GM18907 (cell line): ENCODE results near the gene RNF152.

Experiments
- ATAC-seq: cut with Tn5 transposase; IDR thresholded peaks from one replicate; pipeline ENCODE4 v1.9.1; 2021; ENCODE audit warnings: mild to moderate bottlenecking, moderate library complexity; ENCODE audit not compliant: unreplicated experiment

RNF152 gene

DNA sequence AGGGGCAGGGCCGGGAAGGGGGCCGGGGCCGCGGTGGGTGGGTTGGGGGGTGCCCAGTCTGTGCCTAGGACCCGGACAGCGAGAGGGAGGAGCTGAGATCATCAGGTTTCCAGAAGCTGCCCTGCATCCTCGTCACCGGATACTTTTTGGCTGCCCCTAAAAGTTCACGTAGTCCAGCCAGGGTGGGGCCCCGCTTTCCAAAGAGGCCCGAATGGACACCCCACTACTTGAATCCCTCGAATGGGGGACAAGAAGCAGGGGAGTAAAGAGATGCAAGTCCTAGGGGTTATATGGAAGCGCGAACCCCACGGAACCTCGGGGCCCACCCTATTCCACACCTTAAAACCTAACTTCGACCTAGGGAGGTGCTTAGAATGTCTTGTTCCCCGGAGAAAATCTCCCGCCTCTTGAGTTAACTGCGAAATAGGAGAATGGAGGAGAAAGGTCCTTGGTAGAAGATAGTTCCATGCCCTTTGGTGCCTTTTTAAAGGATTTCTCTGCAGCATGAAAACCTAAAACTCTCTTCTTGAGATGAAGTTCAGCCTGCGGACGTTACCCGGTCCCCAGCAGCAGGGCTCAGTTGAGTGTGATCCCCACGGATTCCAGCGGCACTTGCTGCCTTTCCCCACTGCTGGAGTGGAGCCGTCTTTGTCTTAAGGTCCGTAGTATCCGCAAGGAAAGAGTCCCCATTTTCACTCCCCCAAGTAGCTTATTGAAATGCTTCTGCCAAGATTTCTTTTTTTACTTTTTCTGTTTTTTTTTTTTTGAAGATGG, 2.1 kb upstream of the RNF152 start:
- ATAC-seq: no peak

DNA sequence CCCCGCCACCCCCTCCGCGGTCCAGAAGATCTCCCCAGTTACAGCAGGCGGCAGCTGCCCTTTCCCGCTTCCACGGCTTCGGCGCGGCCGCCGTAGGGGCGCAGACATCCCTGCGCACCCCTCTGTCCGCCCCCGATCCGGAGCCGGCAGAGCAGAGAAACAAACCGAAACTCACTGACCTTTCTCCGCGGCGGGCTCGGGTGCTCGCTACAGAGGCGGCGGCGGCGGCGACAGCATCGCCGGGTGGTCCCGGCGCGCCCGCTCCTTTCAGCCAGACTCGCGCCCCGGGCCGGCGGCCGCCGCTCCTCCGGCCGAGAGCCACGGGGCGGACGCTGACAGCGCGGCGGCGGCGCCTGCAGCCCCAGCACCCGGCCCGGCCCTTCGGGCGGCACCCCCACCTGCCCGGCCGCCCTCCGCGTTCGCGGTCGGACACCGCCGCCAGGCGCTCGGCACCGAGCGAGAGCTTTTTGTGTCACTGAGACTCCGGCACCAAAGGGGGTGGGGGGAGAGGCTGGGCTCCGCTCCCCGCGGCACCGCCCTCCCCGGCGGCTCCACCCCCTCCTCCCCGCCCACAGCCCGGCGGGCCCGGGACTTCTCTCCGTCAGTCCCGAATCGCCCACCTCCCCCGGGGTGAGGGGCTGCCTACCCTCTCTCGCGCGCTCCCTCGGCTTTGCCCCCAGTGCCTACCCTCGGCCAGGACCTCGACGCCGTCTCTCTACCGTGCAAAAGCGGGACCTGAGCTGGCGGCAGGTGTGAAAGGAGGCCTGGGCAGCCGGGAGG, 1.4 kb upstream of the RNF152 start:
- peak; percentile 84 for ATAC-seq

DNA sequence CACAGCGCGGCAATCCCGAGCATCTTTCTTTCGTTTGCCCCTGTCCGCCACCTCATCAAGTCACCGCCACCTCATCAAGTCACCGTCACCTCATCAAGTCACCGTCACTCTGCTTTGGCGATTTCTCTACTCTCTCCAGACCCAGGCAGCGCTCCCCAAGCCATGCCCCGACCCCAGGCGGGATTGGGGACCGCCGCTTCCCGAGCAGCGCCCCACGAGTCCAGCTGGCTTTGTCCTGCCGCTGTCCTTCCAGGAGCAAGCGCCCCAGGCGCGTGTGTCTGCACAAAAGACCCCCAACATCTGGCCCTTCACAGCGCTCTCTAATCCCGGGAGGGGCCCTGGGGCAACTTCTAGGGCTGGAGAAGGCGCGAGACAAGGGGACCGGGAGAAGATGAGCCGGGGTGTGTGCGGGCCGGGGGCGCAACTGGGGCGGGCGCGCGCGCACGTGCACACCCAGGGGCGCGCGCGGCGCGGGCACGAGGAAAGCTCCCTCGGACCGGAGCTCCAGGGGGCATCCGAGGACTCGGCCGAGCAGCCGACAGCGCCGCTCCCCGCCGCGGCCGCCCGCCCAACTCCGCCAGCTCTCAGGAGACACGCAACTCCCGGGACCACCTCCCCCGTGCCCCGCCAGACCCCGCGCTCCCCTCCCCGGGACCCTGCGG, 633 bp upstream of the RNF152 start:
- peak; percentile 40 for ATAC-seq

DNA sequence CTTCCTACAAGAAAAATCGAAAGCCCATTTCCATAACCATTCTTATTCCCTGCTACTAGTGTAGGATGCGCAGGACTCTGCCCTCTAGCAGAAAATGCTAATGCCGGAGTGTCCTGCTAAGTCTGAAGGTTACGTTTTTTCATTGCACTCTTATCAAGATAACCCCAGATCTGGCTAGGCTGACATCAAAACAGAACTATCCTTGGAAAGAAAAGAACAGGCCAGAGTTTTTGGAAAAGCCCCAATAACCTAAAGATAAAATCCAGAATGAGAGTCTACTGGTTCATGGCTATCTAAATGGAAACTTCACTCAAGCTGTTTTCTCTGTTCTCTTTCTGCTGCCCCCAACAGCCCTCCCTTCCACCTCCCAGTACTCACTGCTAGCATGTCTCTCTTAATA, 913 bp downstream of the RNF152 start:
- ATAC-seq: no peak

DNA sequence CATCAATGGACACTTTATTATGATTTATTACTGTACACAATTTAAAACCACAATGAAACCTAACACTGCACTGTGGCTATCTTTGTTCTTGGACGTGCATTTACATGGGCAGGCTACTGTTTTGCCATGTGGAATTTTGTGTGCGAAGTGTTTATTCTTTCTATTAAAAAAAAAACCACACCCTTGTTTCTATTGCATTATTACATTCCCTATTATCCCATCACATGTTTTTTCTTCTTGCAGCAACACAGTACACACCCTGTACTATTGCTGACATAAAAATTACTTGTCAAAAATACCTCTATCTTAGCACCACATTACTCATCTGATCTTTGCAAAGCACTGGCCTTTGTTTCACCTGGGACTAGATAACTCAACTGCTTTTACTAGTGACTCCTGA, 1.5 kb downstream of the RNF152 start:
- no peak for ATAC-seq

DNA sequence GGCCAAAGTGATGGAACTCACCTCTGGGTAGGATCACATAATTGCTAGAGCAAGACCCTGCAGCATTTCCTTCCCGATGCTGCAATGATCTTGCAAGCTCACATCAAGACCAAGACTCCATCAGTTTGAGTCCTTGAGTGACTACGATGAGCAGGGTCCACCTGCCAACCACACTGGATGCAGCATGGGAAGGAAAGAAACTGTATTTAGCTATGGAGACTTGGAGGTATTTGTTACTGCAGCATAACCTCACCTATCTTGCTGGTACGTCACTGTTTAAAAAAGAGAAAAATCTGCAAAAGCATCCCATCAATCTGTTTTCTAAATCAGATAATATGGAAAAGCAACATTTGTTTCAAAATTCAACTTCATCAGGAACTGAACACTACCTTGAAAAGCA, 2.5 kb downstream of the RNF152 start:
- no peak for ATAC-seq

DNA sequence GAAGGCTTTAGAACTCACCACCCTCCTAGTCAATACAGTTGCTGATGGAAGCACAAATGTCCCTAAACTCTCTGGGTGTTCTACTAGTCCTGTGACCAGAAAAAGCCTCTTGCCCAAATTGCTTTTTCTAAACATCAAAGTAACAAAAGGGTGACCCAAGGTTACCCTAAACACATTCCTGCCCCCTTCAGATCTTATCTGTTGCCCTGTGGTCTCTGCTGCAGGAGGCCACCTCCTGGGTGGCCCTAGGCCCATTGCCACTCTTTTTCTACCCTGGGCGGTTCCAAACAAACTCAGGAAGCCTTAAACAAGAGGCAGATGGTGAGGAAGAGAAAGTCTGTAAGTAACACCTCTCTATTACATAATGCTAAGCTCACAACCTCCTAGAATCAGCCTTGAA, 3.3 kb downstream of the RNF152 start:
- no peak for ATAC-seq

DNA sequence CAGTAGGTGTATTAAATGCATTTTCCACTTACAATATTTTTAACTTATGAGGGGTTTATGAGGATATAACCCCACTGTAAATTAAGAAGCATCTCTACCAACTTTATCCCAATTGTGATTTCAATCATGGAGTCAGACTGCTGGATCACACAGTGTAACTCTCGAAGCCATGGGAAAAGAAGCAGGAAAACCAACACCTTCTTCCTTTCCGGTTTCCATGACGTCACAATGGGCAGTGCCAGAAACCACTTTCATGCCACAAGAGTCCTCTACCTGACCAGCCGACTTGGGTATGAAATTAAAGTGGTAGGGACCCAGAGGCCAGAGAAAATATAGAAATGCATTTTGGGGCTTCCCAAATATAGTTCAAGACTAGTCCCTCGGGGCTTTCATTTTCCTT, 4.2 kb downstream of the RNF152 start:
- no peak for ATAC-seq

DNA sequence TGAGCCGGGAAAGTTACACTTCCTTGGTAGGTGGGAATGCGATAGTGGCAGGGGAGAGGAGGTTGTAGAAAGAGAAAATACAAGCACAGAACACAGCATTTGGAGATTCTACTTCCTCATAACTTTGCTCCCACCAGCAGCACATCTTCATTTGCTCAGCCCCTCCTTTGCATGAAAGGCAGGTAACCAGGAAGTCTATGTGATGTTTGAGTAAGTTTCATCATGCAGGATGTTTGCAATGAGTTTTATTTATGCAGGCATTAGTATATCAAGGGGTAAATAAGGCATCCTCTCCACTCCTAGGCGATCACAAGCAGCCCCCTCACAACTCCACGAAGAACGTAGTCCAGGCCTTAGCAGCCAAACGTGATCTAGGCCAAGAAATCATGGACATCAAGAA, 5.0 kb downstream of the RNF152 start:
- no peak for ATAC-seq

DNA sequence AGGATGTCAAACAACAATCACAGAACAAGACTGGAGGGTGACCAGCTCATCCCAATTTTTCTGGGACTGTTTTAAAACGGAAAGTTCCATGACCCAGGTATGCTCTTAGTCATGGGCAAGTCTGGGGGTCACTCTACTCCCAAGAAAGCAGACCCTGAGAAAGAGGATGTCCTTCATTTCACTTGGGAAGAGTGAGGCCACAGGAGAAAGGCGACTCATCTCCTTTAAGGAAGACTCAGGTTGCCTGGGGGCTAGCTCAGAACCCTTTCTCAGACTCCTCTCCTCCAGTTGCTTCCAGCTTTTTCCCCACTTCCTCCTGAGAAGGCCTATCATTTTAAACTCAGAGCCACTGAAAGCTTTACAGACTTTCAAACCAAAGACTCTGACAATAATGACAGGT, 9.3 kb downstream of the RNF152 start:
- ATAC-seq: no peak

DNA sequence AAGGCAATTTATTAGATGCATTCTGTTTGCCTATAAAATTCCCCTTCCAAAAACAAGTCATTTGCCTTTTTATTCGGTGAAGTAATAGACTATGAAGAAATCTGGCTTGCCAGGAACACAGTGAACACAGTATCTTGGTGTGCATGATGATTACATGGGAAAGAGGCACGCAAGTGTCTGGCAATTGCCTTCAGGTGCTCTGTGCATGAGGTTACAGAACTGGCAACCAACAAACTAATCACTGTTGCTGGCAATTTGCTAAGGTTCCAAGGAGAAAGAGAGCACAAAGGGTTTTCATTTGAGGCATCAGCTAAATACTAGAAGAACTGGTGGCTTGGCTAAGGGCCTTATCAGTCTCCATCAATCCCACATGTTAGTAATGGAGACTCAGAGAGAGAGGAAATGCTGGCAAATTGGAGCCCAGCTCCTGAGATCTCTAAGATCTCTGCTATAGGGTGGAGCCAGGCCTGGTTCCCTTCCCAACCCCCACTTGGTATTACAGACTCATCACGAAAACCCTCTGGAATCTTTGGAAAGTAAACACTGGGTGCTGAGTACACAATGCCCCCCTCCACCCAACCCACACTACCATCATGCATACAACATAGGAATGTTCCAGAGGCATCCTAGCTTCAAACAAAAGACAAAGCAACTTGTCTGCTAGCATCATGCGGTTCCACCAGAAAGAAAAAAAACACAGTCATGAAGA, 10.4 kb downstream of the RNF152 start:
- no peak for ATAC-seq

DNA sequence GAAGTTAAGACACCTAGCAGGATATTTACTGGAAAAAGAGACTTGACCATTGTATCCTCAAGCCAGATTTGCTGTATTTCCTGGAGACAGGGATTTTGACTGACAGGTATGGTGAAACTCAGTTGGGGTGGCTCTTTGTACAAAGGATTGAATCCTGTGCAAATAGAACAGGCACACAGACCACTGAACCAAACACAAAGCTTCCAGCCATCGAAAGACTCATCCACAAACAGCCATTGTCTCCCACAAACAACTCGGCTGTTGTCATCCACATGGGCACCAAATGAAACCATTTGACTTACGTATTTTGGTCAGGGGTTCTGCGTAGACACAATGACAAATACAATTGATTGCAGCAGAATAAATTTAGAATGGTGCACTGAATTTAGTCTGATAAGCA, 15.9 kb downstream of the RNF152 start:
- ATAC-seq: no peak

DNA sequence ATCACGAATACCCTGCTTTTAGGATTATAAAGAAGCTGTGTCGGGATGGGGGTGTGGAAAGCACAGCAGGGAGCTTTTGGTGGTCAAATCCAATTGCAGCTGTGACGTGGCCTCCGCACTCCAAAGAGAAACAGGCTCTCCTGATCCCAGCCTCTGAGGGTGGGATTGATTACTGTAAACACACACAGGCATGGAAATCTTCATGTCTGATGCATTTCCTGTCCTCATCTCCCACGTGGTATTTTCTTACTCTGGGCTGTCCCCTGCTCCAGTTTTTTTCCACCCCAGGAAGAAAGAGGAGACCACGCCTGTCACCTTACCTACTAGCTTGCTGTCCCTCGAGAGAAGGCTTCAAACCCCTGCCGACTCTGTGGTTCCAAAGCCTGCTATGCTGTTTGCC, 22.7 kb downstream of the RNF152 start:
- no peak for ATAC-seq

DNA sequence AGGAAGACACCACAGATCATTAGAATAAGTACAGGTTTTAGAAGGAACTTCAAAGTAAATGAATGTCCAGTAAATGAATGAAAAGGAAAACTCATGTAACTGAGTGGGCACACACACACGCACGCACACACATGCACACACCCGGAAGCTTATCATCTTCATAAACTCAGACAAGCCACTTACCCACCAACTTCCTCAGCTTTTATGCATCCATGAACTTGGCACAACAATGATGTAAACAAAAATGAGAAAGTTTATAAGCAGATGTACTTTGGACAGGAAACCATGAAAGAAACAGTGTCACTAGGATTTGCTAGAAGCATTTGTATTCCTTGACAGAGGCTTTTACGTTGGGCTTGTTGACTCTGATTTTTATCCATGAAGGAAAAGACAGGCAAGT, 23.2 kb downstream of the RNF152 start:
- ATAC-seq: no peak

DNA sequence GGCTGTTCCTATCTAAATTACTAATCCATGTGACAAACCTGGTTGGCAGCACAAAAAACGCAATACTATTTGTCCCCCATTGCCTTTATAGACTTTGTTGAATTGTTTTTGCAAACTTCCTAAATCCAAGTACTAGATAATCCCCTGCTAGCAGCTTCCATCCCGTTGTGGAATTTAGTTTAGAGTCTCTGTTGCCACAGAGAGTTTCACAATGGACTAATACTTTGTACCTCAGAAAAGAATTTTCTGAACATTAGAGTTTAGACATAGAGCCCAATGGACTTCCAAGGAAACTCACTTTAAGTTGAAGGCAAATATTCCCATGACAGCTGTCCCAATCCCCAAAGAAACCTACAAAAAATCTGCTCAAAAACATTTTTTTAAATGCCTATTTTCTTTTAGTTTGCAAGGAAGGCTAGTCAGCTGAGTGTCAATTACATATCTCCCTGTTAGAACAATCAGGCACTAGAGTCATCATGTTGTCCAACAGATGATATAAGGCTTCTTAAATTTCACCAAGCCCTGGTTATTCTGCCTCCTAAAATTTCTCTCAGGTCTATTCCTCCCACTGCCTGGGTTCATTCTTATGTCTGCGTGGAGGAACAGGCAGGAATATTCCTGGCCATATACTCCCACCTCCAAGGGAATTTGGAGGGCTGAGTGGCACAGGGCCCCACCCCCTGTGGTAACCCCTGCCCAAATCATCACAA, 27.2 kb downstream of the RNF152 start:
- ATAC-seq: no peak

DNA sequence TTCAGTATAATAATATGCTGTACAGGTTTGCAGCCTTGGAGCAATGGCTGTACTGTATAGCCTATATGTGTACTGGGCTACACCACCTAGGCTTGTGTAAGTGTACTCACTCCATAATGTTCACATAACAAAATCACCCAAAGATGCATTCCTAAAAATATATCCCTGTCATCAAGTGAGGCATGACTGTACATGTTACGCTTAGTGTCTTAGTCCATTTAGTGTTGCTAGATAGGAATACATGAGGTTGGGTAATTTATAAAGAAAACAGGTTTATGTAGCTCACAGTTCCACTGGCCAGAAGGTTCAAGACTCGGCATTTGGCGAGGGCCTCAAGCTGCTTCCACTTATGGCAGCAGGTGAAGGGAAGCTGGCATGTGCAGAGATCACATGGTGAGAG, 31.4 kb downstream of the RNF152 start:
- ATAC-seq: no peak

DNA sequence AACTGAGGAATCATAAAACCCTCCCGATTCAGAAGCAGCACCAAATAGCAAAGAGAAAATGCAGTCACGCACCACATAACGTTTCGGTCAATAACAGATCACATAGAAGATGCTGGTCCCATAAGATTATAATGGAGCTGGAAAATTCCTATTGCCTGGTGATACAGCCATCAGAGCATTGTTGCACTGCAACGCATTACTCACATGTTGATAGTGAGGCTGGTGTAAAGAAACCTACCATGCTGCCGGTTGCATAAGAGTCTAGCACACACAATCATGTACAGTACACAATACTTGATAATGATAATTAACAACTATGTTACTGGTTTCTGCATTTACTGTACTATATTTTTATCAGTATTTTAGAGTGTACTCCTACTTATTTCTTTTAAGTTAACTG, 32.5 kb downstream of the RNF152 start:
- no peak for ATAC-seq

DNA sequence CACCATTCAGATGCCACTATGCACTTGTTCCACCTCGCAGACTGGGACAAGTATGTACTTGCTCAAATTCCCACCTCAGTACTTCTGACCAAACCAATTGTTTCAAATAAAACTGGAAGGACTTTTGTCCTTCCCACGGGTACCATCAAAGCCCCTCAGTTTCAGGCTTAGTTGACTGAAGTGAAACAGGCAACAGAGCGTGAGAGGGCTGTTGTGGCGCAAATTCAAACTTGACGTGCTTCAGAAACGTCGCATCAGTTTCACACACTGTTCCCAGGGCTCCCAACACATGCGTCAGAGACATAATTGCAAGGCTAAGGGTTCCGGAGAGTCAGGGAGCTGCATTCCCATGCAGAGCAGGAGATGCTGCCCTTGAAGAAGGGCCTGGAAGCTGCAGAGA, 33.7 kb downstream of the RNF152 start:
- ATAC-seq: no peak

DNA sequence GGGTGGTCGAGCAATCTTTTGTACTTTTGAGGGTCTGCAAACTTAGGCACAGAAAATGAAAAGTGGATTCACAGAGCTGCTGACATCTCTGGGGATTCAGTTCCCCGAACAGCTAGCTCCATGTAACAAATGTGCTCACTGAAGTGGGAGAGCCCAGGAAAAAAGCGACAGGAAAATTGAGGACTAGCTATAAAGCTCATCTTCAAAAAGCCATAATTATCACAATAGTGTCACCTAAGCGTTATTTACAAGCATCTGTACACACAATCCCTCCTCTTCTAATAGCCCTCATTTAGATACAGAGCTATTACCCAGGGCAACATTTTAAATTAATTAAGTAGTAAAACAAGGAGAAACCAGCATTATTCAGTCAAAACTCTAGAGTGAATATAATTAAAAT, 36.1 kb downstream of the RNF152 start:
- ATAC-seq: no peak

DNA sequence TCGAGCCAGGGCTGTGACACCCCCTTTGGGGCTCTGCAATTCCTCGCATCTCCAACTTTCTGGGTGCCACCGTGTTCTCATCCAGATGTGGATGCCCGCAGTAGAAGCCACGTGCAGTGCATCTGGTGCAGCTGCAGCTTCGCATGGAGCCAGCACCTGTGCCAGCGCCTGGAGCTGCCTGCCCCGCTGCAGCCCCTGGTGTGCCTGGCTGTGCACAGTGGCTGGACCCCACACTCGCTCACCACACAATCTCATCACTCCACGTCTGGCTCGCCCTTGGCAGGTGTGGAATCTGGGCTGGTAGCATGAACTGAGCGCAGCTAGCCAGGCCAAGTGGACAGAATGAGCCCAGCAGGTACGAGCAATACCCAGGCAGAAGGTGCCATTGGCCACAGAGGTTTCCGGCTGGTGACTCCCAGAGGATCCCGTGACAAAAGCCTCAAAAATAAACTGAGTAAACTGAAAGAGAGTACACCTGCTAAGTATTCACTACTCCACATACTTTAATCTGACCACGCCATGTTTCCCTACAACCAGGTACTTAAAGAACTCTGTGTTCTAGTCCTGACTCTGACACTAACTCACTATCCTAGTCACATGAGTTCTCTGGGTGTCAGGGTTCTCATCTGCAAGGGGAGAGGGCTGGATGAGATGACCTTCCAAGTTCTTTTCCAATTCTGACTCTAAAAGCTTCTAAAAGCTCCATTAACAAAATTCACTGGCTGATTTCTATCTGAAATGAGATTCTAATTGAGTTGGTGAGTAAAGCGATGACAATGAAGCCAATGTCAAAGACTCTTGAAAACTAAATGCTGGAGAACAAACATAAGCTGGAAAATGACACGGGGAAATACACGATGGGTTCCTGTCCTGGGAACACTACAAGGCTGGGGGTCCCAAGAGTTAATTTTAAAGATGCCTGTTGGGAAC, 37.1 kb downstream of the RNF152 start:
- ATAC-seq: no peak
